Neural progenitor cell (in vitro differentiated cells): ENCODE data around the gene BMP8B.

ENCODE experiments used
- EZH2 ChIP-seq: fragments of 200-600 bp; sonication (generic); IDR thresholded peaks from 2 replicates; pipeline ENCODE4 v1.6.1; 2017; ENCODE audit warnings: antibody characterized with exemption, mild to moderate bottlenecking, moderate library complexity
- TF ChIP-seq, protein P1 (sequence below): fragments of 200-600 bp; sonication (generic); IDR thresholded peaks from 2 replicates; pipeline ENCODE4 v1.5.1; 2017; ENCODE audit warnings: antibody characterized with exemption, mild to moderate bottlenecking

GRCh38 chr1:39707506-39707905 is 81.2 kb downstream of the BMP8B start:
- TF ChIP-seq EZH2, result peak; percentile 17
- TF ChIP-seq, protein P1, sequence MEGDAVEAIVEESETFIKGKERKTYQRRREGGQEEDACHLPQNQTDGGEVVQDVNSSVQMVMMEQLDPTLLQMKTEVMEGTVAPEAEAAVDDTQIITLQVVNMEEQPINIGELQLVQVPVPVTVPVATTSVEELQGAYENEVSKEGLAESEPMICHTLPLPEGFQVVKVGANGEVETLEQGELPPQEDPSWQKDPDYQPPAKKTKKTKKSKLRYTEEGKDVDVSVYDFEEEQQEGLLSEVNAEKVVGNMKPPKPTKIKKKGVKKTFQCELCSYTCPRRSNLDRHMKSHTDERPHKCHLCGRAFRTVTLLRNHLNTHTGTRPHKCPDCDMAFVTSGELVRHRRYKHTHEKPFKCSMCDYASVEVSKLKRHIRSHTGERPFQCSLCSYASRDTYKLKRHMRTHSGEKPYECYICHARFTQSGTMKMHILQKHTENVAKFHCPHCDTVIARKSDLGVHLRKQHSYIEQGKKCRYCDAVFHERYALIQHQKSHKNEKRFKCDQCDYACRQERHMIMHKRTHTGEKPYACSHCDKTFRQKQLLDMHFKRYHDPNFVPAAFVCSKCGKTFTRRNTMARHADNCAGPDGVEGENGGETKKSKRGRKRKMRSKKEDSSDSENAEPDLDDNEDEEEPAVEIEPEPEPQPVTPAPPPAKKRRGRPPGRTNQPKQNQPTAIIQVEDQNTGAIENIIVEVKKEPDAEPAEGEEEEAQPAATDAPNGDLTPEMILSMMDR, result no peak
